ENCODE data around the gene GSTT4.
"Not testable (repeated sequence)": the region's sequence is repeated elsewhere in the genome, so short reads cannot be mapped to it uniquely, and the experiment has no call there.

The GSTT4 gene

GRCh38 chr22:23951383-23951782 lies 53.9 kb downstream of the GSTT4 start:
- DNase-seq: not testable (repeated sequence)

- not testable (repeated sequence) for DNase-seq
These were observed 55.5 kb downstream of the GSTT4 start for GRCh38 chr22:23949764-23950163.

All from CD4-positive, alpha-beta T cell treated with Interleukin-15 for 1 hour (primary cell).